NCI-H526 (cell line): ENCODE measurements around the gene UBE2H.
"Not testable (repeated sequence)": the region's sequence is repeated elsewhere in the genome, so short reads cannot be mapped to it uniquely, and the experiment has no call there.

ENCODE experiments used
- DNase-seq, 2 experiments: peaks; one replicate each; lab custom pipeline; 2025; lab: John Stamatoyannopoulos, UW

UBE2H gene

GRCh38 chr7:129816742-129817141 lies 136.0 kb downstream of the UBE2H start:
- DNase-seq = no peak

GRCh38 chr7:129807863-129808262 lies 144.9 kb downstream of the UBE2H start:
- DNase-seq = peak in 1 of 2 experiments; percentile 26

GRCh38 chr7:129804890-129805719 lies 147.7 kb downstream of the UBE2H start:
- no peak for DNase-seq

GRCh38 chr7:129804111-129804889 lies 148.5 kb downstream of the UBE2H start:
- peak in 1 of 2 experiments; percentile 48 for DNase-seq

- no peak for DNase-seq
These were observed 149.1 kb downstream of the UBE2H start for GRCh38 chr7:129803546-129804081.

- DNase-seq = peak in 1 of 2 experiments; percentile 37
These were observed 150.9 kb downstream of the UBE2H start for GRCh38 chr7:129801882-129802281.

GRCh38 chr7:129800901-129801300 lies 151.9 kb downstream of the UBE2H start:
- no peak for DNase-seq

- no peak for DNase-seq
These were observed 153.3 kb downstream of the UBE2H start for GRCh38 chr7:129799350-129799955.

GRCh38 chr7:129798616-129799349 lies 154.0 kb downstream of the UBE2H start:
- DNase-seq = no peak

GRCh38 chr7:129797214-129797789 lies 155.5 kb downstream of the UBE2H start:
- peak in 1 of 2 experiments; percentile 15 for DNase-seq

- no peak for DNase-seq
These were observed 156.5 kb downstream of the UBE2H start for GRCh38 chr7:129796186-129796775.

GRCh38 chr7:129794461-129794860 lies 158.3 kb downstream of the UBE2H start:
- DNase-seq = not testable (repeated sequence)

GRCh38 chr7:129793506-129794310 lies 159.1 kb downstream of the UBE2H start:
- no peak for DNase-seq

- no peak for DNase-seq
These were observed 160.0 kb downstream of the UBE2H start for GRCh38 chr7:129792721-129793120.

- DNase-seq = no peak
These were observed 162.6 kb downstream of the UBE2H start for GRCh38 chr7:129790136-129790535.

GRCh38 chr7:129789652-129790051 lies 163.1 kb downstream of the UBE2H start:
- no peak for DNase-seq

GRCh38 chr7:129789000-129789399 lies 163.8 kb downstream of the UBE2H start:
- no peak for DNase-seq

GRCh38 chr7:129786825-129787563 lies 165.8 kb downstream of the UBE2H start:
- DNase-seq = no peak
